SHP77 treated with DMSO at 0.1 percent for 48 hours (cell line): ENCODE data around the gene FAM83B.
"Not testable (repeated sequence)": the region's sequence is repeated elsewhere in the genome, so short reads cannot be mapped to it uniquely, and the experiment has no call there.

Source experiments
- DNase-seq: peaks from one replicate; lab custom pipeline; 2025; lab: John Stamatoyannopoulos, UW

The FAM83B gene

GRCh38 chr6:54898767-54899166, 52.2 kb downstream of the FAM83B start:
- no peak for DNase-seq

- DNase-seq, result no peak
Measured at GRCh38 chr6:54899442-54899841, 52.9 kb downstream of the FAM83B start.

GRCh38 chr6:54899986-54900385, 53.4 kb downstream of the FAM83B start:
- no peak for DNase-seq

- DNase-seq, result no peak
Measured at GRCh38 chr6:54900666-54901065, 54.1 kb downstream of the FAM83B start.

- DNase-seq, result no peak
Measured at GRCh38 chr6:54903884-54904283, 57.3 kb downstream of the FAM83B start.

- no peak for DNase-seq
Measured at GRCh38 chr6:54907355-54907754, 60.8 kb downstream of the FAM83B start.

- DNase-seq, result no peak
Measured at GRCh38 chr6:54909184-54909583, 62.6 kb downstream of the FAM83B start.

GRCh38 chr6:54910431-54910884, 63.9 kb downstream of the FAM83B start:
- DNase-seq, result no peak

- no peak for DNase-seq
Measured at GRCh38 chr6:54910921-54911320, 64.3 kb downstream of the FAM83B start.

GRCh38 chr6:54913211-54913610, 66.6 kb downstream of the FAM83B start:
- DNase-seq, result no peak

GRCh38 chr6:54916858-54917257, 70.3 kb downstream of the FAM83B start:
- DNase-seq, result peak; percentile 55

GRCh38 chr6:54920628-54921027, 74.1 kb downstream of the FAM83B start:
- no peak for DNase-seq

- no peak for DNase-seq
Measured at GRCh38 chr6:54921891-54922290, 75.3 kb downstream of the FAM83B start.

- DNase-seq, result no peak
Measured at GRCh38 chr6:54929245-54929909, 82.8 kb downstream of the FAM83B start.

GRCh38 chr6:54932622-54933021, 86.1 kb downstream of the FAM83B start:
- DNase-seq, result no peak

- no peak for DNase-seq
Measured at GRCh38 chr6:54935739-54936138, 89.2 kb downstream of the FAM83B start.

- DNase-seq, result no peak
Measured at GRCh38 chr6:54937371-54937770, 90.8 kb downstream of the FAM83B start.

- DNase-seq, result no peak
Measured at GRCh38 chr6:54957698-54958097, 111.1 kb downstream of the FAM83B start.

- no peak for DNase-seq
Measured at GRCh38 chr6:54958446-54958845, 111.9 kb downstream of the FAM83B start.

- DNase-seq, result no peak
Measured at GRCh38 chr6:54959820-54960219, 113.2 kb downstream of the FAM83B start.

- DNase-seq, result not testable (repeated sequence)
Measured at GRCh38 chr6:54961372-54961771, 114.8 kb downstream of the FAM83B start.

- DNase-seq, result no peak
Measured at GRCh38 chr6:54970337-54970736, 123.8 kb downstream of the FAM83B start.

GRCh38 chr6:54971825-54972224, 125.3 kb downstream of the FAM83B start:
- no peak for DNase-seq

- DNase-seq, result not testable (repeated sequence)
Measured at GRCh38 chr6:54979161-54979560, 132.6 kb downstream of the FAM83B start.
